Activated CD8-positive, alpha-beta memory T cell treated with anti-CD3 and anti-CD28 coated beads for 24 hours (primary cell): Measurements from ENCODE around the gene SUCNR1.
"Not testable (repeated sequence)": the region's sequence is repeated elsewhere in the genome, so short reads cannot be mapped to it uniquely, and the experiment has no call there.

Source experiments
- DNase-seq: peaks from one replicate; pipeline ENCODE4 v3.0.0-alpha.2; 2020

Gene SUCNR1, protein sequence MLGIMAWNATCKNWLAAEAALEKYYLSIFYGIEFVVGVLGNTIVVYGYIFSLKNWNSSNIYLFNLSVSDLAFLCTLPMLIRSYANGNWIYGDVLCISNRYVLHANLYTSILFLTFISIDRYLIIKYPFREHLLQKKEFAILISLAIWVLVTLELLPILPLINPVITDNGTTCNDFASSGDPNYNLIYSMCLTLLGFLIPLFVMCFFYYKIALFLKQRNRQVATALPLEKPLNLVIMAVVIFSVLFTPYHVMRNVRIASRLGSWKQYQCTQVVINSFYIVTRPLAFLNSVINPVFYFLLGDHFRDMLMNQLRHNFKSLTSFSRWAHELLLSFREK

GRCh38 chr3:151873398-151873797, at the start of gene SUCNR1:
SUCNR1 (plus strand) TSS chr3:151873643; CDS start chr3:151879893, 6,250 bp downstream.
- no peak for DNase-seq

DNA sequence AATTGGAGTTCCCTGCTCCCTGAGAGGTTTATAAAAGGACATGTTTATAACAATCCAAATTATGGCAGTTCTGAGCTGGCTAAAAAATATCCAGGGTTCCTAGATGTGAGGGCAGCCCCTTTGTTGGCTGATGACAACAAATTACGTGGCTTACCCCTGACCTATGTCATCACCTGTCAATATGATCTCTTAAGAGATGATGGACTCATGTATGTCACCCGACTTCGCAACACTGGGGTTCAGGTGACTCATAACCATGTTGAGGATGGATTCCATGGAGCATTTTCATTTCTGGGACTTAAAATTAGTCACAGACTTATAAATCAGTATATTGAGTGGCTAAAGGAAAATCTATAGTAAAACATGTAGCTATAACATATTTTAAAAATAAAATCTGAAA, 45.6 kb upstream of the SUCNR1 start:
- no peak for DNase-seq

DNA sequence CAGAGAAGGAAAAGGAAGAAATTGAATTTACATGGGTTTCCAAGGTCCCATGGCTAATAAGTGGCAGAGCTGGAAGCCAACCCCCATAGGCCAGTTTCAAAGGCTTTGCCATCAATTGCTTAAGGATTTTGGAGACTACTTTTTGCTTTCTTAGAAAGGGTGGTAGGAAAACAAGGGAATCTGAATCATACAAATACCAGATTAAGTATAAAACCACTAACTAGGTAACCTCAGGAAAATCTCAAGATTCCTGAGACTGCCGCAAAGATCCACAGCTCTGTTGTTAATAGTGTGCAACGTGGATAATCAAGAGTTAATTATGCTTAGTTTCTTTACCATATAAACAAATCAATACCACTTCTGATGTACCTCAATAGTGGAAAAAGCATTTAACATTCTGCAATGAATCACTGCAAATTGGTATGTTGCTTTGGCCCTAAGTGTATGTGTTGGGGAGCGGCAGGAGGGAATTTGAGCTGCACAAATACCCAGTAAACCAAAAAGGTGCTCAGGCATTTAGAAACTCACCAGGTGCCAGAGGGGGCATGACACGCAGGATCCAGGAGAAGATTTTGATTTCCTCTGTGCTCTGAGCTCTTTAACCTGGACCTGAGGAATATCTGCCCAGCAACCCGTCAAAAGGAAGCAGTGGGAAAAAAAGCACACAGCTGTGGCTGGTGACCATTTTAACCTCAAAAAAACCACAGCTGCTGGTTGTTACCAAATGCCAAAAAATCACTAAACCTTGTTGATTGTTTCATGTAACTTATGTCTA, 37.5 kb upstream of the SUCNR1 start:
- no peak for DNase-seq

DNA sequence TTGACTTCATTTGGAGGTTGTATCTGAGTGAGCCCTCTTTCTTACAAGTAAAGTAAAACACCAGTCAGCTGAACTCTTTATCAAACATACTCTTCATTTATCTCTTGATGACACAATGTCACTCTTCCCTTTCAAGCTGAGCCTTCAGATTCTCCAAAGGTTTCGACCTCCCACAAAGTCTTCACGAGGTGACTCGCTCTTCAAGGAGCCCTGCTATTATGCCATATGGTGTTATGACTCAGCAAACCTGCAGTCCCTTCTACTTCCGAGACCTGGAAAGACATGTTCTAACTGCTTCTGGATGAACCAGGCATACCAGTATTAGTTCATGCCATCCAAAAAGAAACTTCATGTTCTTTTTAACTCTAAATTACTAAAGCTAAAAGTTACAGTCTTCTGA, 36.4 kb upstream of the SUCNR1 start:
- no peak for DNase-seq

DNA sequence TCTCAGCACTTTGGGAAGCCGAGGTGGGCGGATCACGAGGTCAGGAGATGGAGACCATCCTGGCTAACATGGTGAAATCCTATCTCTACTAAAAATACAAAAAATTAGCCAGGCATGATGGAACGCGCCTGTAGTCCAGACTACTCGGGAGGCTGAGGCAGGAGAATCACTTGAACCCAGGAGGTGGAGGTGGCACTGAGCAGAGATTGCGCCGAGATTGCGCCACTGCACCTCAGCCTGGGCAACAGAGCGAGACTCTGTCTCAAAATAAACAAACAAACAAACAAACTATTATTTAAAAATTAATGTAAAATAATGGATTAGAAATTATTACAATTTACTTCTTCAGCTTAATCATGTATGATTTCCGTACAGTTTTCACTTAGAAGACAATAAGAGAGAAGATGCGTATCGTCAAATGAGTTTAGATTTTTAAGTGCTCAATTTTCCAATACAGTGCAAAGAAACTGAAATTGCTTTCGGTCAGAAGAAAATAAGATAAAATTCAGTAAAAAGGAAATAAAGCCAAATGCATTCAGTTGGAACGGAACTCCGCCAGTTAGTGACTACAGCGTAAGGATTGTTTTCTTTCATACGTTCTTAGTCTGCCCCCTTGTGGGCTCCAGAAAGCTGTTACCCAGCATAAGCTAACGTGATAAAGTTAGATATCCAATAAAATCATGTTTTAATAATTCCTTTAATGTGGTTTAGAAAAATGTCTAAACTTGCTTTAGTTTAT, 34.7 kb upstream of the SUCNR1 start:
- no peak for DNase-seq

DNA sequence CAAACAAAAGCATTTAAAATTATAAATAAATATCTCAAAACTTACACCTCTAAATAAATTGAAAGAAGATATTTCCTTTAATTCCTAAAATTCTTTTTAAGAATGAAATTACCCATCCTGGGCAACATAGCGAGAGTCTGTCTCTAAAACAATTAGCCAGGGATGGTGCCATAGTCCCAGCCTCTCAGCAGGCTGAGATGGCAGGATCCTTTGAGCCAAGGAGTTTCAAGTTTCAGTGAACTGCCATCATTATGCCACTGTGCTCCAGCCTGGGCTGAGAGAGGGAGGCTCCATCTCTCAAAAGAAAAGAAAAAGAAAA, 34.2 kb upstream of the SUCNR1 start:
- no peak for DNase-seq

DNA sequence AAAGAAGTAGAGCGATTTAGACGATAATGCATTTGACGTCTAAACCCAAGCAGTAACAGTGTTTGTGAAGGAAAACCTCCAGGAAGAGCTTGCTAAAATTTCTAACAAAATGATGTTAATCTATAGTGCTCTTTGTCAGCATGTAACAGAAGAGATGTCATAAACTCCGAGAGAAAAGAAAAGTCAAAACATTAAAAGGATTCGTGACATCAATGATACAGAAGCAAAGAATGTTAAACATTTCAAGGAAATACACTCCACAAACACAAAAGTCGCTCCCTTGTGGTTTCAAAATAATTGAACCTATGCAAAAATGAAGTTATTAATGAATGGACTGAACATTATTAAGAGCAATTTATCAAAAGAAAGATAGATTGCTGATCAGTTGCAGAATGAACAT, 31.6 kb upstream of the SUCNR1 start:
- DNase-seq, result no peak

GRCh38 chr3:151843275-151843674, 30.2 kb upstream of the SUCNR1 start:
- DNase-seq, result no peak

DNA sequence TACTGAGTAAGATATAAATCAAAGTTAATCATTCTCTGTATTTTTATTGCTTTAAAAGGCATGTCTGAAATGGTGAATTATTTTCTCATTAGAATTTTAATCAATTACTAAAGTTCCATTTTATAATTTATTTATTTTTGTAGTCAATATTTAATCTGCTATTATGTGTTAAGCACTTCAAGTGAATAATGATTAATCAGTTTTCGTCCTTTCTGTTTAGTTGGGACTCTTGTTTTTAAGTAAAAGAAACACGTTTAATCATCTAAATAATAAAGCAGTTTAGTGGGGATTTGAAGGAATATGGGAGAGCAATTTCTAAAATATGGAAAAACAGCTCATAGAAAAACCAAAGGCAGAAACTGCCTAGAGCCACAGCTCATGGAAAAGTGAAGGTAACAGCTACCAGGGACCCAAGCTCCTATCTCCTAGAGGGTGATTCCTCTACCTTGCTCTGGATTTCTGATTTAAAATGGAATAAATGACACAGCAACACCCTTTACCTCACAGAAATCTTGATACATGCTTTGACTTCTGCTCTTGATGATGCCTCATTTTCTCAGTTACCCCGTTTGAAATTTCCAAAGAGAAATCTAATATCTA, 28.0 kb upstream of the SUCNR1 start:
- no peak for DNase-seq

DNA sequence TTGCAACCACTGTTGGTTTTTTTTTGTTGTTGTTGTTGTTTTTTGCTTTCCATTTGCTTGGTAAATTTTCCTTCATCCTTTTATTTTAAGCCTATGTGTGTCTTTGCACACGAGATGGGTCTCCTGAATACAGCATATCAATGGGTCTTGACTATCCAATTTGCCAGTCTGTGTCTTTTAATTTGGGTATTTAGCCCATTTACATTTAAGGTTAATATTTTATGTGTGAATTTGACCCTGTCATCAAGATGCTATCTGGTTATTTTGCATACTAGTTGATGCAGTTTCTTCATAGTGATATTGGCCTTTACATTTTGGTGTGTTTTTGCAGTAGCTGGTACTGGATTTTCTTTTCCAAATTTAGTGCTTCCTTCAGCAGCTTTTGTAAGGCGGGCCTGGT, 23.4 kb upstream of the SUCNR1 start:
- DNase-seq, result not testable (repeated sequence)

DNA sequence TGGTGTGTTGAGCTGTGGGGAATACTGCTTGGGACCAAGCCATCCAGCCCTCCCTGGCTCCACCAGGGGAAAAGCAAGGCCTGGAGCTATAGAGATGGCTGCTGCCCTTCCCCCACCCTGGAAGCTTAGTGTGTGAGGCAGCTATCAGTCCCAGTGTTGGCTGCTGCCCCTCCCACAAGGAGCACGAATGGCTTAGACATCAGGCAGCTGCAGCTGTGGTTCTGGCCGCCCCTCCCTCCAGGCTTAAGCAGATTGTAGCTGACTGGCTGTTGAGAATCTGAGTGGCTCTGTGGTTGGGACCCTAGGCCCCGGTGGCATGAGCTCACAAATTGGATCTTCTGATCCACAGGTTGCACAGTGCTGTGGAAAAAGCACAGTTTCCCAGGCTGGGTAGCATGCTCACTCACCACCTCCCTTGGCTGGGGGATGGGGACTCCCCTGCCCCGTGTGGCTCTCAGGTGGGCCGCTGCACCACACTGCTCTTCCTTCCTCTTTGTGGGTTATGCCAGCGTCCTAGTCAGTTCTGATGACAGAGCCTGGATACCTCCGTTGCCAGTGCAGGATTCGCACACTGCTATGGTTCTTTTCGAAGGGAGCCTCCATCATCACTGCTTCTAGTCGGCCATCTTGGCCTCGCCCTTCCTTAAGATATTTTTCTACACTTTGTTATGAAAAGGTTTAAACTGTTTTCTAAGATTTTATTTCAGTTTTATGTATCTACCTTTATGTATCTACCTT, 21.2 kb upstream of the SUCNR1 start:
- DNase-seq, result no peak

DNA sequence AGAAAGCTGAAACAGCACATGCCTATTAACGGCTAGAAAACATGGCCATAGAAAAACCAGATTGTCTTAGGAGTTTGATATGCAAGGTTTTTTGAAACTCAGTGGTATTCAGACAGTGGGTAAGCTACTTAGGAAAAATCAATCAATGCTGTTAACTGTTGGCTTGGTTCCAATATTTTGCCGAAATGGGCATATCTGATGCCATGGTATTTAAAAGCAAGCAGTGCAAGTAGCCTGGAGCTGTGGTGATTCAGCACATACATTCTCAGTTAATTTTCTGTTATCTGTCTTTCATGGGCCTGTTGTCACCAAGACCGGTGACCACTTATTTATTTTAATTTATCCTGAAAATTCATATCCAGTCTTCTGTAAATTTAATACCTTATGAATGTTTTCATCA, 17.3 kb upstream of the SUCNR1 start:
- no peak for DNase-seq

- DNase-seq, result no peak
Measured at GRCh38 chr3:151856641-151857040, 16.8 kb upstream of the SUCNR1 start.

GRCh38 chr3:151859233-151859673, 14.2 kb upstream of the SUCNR1 start:
- DNase-seq, result no peak

GRCh38 chr3:151859905-151860304, 13.5 kb upstream of the SUCNR1 start:
- no peak for DNase-seq

DNA sequence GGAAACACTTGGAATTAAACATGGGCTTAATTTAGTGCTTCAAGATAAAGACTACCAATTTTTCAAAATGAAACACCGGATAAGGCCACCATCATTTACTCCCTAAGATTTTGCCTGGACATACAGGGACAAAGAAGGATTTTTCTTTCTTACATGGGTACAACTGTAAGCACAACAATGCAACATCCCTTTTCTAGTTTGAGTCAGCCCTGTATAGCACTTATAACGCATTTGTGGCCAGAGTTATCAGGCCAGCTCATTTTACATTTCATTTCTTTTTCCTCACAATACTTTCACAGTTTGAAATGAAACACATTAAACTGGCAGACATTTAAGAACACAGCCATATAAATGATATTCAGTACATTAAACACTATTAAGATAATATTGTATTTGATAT, 9.8 kb upstream of the SUCNR1 start:
- no peak for DNase-seq

DNA sequence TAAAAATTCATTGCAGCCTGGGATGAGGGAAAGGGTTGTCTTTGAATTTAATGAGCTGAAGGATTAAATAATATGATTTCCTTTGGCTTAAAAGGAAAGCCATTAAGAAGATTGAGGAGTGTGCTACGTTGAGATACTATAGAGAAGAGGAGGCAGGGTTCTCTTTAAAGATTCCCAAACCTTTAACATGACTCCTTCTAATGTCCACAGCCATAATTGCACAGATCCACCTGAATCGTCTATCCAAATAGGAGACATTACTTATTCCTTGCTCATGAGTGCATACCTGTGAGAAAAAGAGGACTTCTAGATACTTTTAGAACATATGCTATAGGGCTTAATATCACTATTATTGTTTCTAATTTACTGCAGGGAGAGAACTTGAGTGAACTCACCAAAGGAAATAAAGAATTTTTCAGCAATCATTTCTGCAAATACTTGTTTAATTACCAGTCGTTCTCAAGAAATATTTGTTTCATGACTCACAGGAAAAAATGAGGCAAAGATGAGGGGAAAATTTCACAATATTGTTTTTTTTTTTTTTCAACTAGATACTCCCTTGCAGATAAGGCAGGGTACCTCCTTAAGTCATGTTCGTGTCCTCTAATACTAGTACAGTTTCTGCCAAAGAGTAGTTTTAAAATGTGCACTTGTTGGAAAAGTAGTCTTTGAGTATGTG, 8.9 kb upstream of the SUCNR1 start:
- DNase-seq, result no peak

DNA sequence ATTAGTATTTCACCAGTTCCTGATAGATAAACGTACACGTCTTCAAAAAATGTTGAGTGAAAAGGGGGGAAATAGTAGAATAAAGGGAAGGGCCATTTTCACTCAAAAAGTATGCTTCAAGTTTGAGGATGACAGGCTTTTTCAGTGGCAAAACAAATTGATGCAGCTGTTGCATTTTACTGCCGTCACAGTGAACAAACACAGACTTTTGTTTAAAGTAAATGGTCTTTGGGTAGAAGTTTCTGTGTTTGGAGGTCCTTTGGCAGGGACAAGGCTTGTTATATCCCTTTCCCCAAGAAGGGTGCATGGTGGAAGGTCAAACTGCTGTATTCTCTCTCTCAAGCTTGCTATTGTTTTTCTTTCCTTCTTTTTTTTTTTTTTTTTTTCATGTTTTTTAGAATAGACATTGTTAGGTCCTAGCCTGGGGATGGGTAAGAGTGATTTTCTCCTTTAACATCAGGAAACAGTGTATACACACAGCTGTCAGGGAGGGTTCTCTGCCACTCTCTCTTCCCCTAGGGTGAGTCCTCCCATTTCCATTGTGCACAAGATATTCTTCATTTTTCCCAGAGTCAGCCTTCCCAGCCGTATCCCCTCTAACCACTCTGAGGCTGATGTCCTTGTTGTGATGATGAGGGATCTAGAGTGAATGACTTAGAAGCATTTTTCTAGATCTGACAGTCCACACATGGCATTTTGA, 6.6 kb upstream of the SUCNR1 start:
- DNase-seq, result no peak

DNA sequence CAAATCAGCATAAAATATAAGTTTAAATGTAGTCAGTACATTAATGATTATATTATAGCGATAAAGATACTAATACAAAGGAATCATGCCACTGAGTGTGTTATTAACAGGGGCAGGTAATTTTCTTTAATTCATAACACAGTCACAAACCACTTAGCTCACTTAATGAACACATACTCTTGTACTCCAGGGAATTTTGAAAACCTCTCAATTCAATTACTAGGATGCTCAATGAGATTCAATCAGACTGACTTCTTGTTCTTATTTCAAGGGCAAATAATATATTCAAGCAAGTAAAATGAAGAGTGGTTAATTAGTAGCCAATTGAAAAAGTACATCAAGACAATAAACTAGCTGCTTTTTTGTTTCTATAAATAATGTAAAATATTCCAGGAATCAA, 5.8 kb upstream of the SUCNR1 start:
- DNase-seq, result no peak

DNA sequence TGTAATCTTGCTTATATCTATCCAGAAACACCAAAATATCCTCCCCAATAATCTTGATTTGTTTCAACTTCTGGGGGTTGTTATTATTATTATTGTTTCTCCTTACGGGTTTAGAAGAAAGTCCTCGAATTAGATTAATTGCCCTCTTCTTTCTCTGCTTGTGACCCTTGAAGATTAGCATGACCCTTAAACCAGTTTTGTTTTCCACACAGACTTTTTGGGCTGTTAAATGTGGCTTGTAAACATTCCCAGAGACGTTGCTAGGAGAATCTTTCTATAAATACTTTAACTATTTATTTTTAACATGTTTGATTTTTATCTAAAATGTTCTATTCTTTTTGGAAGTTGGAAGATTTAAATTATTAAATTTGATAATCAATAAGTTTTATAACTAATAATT, 4.3 kb upstream of the SUCNR1 start:
- no peak for DNase-seq

DNA sequence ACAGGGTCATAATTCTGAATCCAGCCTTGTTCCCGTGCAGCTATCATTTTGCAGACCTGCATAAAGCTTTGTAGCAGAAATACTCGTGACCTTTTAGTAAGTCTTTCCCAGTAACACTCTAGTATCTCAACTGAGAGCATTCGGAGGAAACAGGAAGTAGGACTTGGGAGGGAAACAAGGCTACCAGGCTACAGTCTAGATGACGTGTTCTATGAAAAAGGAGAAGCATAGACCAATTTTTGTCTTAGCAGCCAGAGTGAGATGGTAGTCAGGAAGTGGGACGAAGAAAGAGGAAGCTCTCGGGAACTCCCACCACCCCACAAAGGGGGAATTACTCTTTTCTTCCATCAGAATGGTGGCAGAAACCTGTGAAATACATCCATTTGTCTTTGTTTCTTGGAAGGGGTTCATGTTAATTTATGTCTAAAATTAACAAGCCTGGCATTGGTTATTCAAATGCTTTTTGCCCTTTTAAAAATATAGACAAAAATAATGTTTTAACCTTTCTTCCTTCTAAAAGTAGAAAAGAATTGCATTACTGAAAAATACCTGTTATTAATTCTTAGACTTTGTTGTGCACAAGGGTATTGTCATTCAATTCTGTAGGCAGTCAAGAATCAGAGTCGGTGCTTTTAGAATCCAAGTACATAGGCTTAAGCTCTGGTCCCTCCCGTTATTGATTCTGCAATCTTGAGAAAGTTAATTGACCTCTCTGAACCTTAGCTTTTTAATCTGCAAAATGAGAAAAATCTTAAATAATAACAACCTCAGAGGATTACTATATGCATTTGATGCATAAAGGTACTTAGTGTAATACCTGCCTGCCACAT, 1.6 kb upstream of the SUCNR1 start:
- no peak for DNase-seq
